Trophoblast cell (in vitro differentiated cells and primary cell): Measurements from ENCODE around the gene IRAK1BP1.
A peak's percentile ranks its signal among the peaks of the same experiment; 100 is the strongest.

Experiments used
- DNase-seq, 2 donors: peaks; one replicate each; pipeline ENCODE4 v3.0.0-alpha.2; 2016
- H2AFZ ChIP-seq: 2 replicates; pipeline ENCODE4 v1.6.1; 2013; ENCODE audit warnings: low read length, moderate library complexity, mild to moderate bottlenecking; ENCODE audit not compliant: insufficient read depth, poor library complexity
- H2AK5ac ChIP-seq: 2 replicates; pipeline ENCODE4 v1.6.1; 2013; ENCODE audit warnings: mild to moderate bottlenecking, low read length
- H2BK120ac ChIP-seq: 2 replicates; pipeline ENCODE4 v1.6.1; 2013; ENCODE audit warnings: low read length, mild to moderate bottlenecking, moderate library complexity; ENCODE audit not compliant: insufficient read depth, poor library complexity
- H2BK12ac ChIP-seq: 2 replicates; pipeline ENCODE4 v1.6.1; 2013; ENCODE audit warnings: mild to moderate bottlenecking, low read length, moderate library complexity
- H2BK5ac ChIP-seq: 2 replicates; pipeline ENCODE4 v1.6.1; 2013; ENCODE audit warnings: low read length, low read depth, moderate library complexity, mild to moderate bottlenecking; ENCODE audit not compliant: poor library complexity
- H3K14ac ChIP-seq: 2 replicates; pipeline ENCODE4 v1.6.1; 2013; ENCODE audit warnings: mild to moderate bottlenecking, low read length
- H3K18ac ChIP-seq: 2 replicates; pipeline ENCODE4 v1.6.1; 2013; ENCODE audit warnings: mild to moderate bottlenecking, low read length
- H3K23ac ChIP-seq: 2 replicates; pipeline ENCODE4 v1.6.1; 2013; ENCODE audit warnings: low read length
- H3K27ac ChIP-seq: 2 replicates; pipeline ENCODE4 v1.5.1; 2013; ENCODE audit warnings: low read depth, mild to moderate bottlenecking, inconsistent platforms, low read length, moderate library complexity
- H3K27me3 ChIP-seq: 2 replicates; pipeline ENCODE4 v1.6.1; 2013; ENCODE audit warnings: inconsistent platforms, mild to moderate bottlenecking, low read length, moderate library complexity; ENCODE audit not compliant: insufficient read depth
- H3K36me3 ChIP-seq, 2 experiments: 1 replicate in 1 of 2; 2 replicates in 1 of 2; pipeline ENCODE4 v1.6.1; 2013; ENCODE audit warnings: low read length in 2 of 2, mild to moderate bottlenecking in 2 of 2, moderate library complexity in 1 of 2; ENCODE audit not compliant: insufficient read depth in 2 of 2, control insufficient read depth in 1 of 2
- H3K4ac ChIP-seq: 2 replicates; pipeline ENCODE4 v1.6.1; 2013; ENCODE audit warnings: low read depth, mild to moderate bottlenecking, low read length, moderate library complexity
- H3K4me1 ChIP-seq, 2 experiments: 1 replicate in 1 of 2; 2 replicates in 1 of 2; pipeline ENCODE4 v1.6.1; 2013; ENCODE audit warnings: low read length in 2 of 2, mild to moderate bottlenecking in 2 of 2, moderate library complexity in 1 of 2; ENCODE audit not compliant: insufficient read depth in 2 of 2, control insufficient read depth in 1 of 2
- H3K4me2 ChIP-seq: 2 replicates; pipeline ENCODE4 v1.6.1; 2013; ENCODE audit warnings: inconsistent platforms, mild to moderate bottlenecking, low read length, moderate library complexity
- H3K4me3 ChIP-seq: 2 replicates; pipeline ENCODE4 v1.5.1; 2013; ENCODE audit warnings: mild to moderate bottlenecking, low read depth, low read length, inconsistent platforms
- H3K79me1 ChIP-seq: one replicate; pipeline ENCODE4 v1.6.1; 2013; ENCODE audit warnings: low read length
- H3K79me2 ChIP-seq: 2 replicates; pipeline ENCODE4 v1.6.1; 2013; ENCODE audit warnings: low read length, mild to moderate bottlenecking; ENCODE audit not compliant: control insufficient read depth, insufficient read depth, poor library complexity
- H3K9ac ChIP-seq: 2 replicates; pipeline ENCODE4 v1.6.1; 2013; ENCODE audit warnings: mild to moderate bottlenecking, low read length
- H3K9me3 ChIP-seq: 2 replicates; pipeline ENCODE4 v1.6.1; 2013; ENCODE audit warnings: low read depth, mild to moderate bottlenecking, control low read depth, inconsistent platforms, low read length; ENCODE audit not compliant: insufficient read depth
- H4K12ac ChIP-seq: 2 replicates; pipeline ENCODE4 v1.6.1; 2013; ENCODE audit warnings: low read depth, mild to moderate bottlenecking, low read length, moderate library complexity
- H4K8ac ChIP-seq: 2 replicates; pipeline ENCODE4 v1.6.1; 2013; ENCODE audit warnings: low read depth, mild to moderate bottlenecking, low read length, moderate library complexity
- H4K91ac ChIP-seq: one replicate; pipeline ENCODE4 v1.6.1; 2013; ENCODE audit warnings: low read depth, mild to moderate bottlenecking, low read length, moderate library complexity
- WGBS: extraction: QIAGEN DNeasy Blood & Tissue Kit; methylation state at CpG from one replicate; pipeline ENCODE4 v1.1.7; 2013; ENCODE audit warnings: missing lambda C conversion rate; ENCODE audit not compliant: insufficient read length, insufficient coverage; ENCODE audit errors: extremely low coverage; 5-methylcytosine and 5-hydroxymethylcytosine counted together

The IRAK1BP1 gene

DNA sequence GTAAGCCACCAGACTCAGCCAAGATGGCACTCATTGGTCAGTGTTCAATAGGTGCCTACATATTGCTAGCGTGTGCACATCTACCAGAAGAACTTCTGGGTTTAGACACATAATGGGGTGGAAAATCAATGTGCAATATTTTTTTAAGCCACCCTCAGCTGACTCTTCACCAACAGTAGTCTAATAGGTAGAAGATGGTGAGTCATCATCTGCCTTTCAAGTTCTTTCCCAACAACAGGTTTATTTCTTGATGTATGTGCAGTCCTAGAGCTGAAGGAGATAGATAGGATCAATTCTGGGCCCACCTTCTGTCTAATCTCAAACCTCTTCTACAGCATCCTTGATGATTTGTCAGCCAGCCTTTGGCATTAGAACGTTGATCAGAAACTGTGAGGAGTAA is 41.3 kb downstream of the IRAK1BP1 start:
- H2AK5ac ChIP-seq = no peak overlapping the region
- H3K9me3 ChIP-seq = peaks cover 4% of the 10 kb centered on the region
- no peak overlapping the region for H2AFZ ChIP-seq
- no peaks in the 10 kb centered on the region for H3K79me1 ChIP-seq
- H3K36me3 ChIP-seq = no peaks in the 10 kb centered on the region
- no peak overlapping the region for H4K12ac ChIP-seq
- H3K23ac ChIP-seq = no peak overlapping the region
- no peak overlapping the region for H4K91ac ChIP-seq
- no peak overlapping the region for H2BK12ac ChIP-seq
- H2BK5ac ChIP-seq = no peak overlapping the region
- WGBS = no CpG with 5 or more reads among the region's 2 CpGs
- no peak overlapping the region for H3K4me2 ChIP-seq
- no peaks in the 10 kb centered on the region for H3K79me2 ChIP-seq
- no peak overlapping the region for H3K9ac ChIP-seq
- no peak overlapping the region for H3K14ac ChIP-seq
- no peak overlapping the region for H2BK120ac ChIP-seq
- H3K4ac ChIP-seq = no peak overlapping the region
- H3K4me1 ChIP-seq = peaks cover 0 to 8% of the 10 kb centered on the region in 2 experiments
- DNase-seq = no peak
- no peak overlapping the region for H3K27ac ChIP-seq
- H3K18ac ChIP-seq = no peak overlapping the region
- H4K8ac ChIP-seq = no peak overlapping the region
- H3K4me3 ChIP-seq = no peak overlapping the region
- H3K27me3 ChIP-seq = no peaks in the 10 kb centered on the region

DNA sequence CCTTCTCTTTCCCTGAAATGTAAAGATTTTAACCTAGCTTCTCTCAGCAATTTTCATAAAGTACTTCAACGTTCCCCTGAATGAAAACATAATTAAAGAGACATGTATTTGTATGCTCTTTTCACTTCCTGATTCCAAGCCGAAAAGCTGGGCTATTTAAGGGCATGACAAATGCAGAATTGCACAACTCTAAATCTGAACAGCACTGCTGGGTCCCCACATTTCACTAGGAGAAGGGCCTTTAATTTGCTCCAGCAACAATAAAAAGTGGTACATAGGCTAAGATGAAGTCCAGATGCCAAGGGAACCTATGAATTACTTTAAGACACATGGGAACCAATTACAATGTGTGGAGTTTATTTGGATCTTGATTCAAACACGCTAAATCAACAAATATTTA is 42.0 kb downstream of the IRAK1BP1 start:
- Histone ChIP-seq H4K8ac (no peak overlapping the region), H4K91ac (no peak overlapping the region), H3K4ac (no peak overlapping the region)

DNA sequence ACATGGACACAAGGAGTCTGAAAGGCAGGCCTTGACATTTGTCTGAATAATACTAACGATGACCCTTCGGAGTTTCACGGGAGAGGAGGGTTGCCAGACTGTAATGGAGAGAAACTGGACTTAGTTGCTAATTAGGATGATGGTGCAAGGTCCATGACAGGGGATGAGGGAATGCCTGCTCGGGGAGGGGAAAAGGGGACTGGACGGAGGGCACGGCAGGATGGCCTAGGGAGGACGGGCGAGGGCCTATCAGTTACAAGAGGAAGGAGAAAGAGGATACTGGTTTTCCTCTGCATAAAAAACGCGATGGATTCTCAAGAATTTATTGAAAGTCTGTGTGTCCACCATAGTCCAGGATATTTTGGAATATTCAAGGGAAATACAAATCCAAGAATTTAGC is 42.7 kb downstream of the IRAK1BP1 start:
- WGBS = no CpG with 5 or more reads among the region's 10 CpGs
- H3K4ac ChIP-seq = no peak overlapping the region
- H2BK12ac ChIP-seq = no peak overlapping the region
- H4K12ac ChIP-seq = no peak overlapping the region
- H3K14ac ChIP-seq = no peak overlapping the region
- H3K4me1 ChIP-seq = peaks cover 0 to 8% of the 10 kb centered on the region in 2 experiments
- H3K4me2 ChIP-seq = no peak overlapping the region
- no peak overlapping the region for H4K8ac ChIP-seq
- no peak overlapping the region for H3K9ac ChIP-seq
- H3K18ac ChIP-seq = no peak overlapping the region
- no peak overlapping the region for H3K23ac ChIP-seq
- H3K79me2 ChIP-seq = no peaks in the 10 kb centered on the region
- no peak overlapping the region for H2BK120ac ChIP-seq
- no peak overlapping the region for H2BK5ac ChIP-seq
- H3K27ac ChIP-seq = no peak overlapping the region
- no peak overlapping the region for H2AK5ac ChIP-seq
- H3K79me1 ChIP-seq = no peaks in the 10 kb centered on the region
- H3K9me3 ChIP-seq = peaks cover 4% of the 10 kb centered on the region
- no peak overlapping the region for H2AFZ ChIP-seq
- DNase-seq = no peak
- no peaks in the 10 kb centered on the region for H3K36me3 ChIP-seq
- no peak overlapping the region for H3K4me3 ChIP-seq
- H3K27me3 ChIP-seq = no peaks in the 10 kb centered on the region
- no peak overlapping the region for H4K91ac ChIP-seq

More for the DNA sequence above, 42.0 kb downstream of the IRAK1BP1 start:
- no peak overlapping the region for H2AFZ ChIP-seq
- H2BK12ac ChIP-seq = no peak overlapping the region
- no peak overlapping the region for H3K14ac ChIP-seq
- no peak overlapping the region for H2BK5ac ChIP-seq
- H3K4me3 ChIP-seq = no peak overlapping the region
- no peak overlapping the region for H3K9ac ChIP-seq
- H3K4me2 ChIP-seq = no peak overlapping the region
- H3K27ac ChIP-seq = no peak overlapping the region
- H3K9me3 ChIP-seq = peaks cover 4% of the 10 kb centered on the region
- H3K79me2 ChIP-seq = no peaks in the 10 kb centered on the region
- no peaks in the 10 kb centered on the region for H3K79me1 ChIP-seq
- no peak overlapping the region for H3K23ac ChIP-seq
- no peak for DNase-seq
- H4K12ac ChIP-seq = no peak overlapping the region
- H3K27me3 ChIP-seq = no peaks in the 10 kb centered on the region
- H2AK5ac ChIP-seq = no peak overlapping the region
- no CpG with 5 or more reads among the region's 3 CpGs for WGBS
- H2BK120ac ChIP-seq = no peak overlapping the region
- H3K18ac ChIP-seq = no peak overlapping the region
- H3K36me3 ChIP-seq = no peaks in the 10 kb centered on the region
- H3K4me1 ChIP-seq = peaks cover 0 to 8% of the 10 kb centered on the region in 2 experiments

DNA sequence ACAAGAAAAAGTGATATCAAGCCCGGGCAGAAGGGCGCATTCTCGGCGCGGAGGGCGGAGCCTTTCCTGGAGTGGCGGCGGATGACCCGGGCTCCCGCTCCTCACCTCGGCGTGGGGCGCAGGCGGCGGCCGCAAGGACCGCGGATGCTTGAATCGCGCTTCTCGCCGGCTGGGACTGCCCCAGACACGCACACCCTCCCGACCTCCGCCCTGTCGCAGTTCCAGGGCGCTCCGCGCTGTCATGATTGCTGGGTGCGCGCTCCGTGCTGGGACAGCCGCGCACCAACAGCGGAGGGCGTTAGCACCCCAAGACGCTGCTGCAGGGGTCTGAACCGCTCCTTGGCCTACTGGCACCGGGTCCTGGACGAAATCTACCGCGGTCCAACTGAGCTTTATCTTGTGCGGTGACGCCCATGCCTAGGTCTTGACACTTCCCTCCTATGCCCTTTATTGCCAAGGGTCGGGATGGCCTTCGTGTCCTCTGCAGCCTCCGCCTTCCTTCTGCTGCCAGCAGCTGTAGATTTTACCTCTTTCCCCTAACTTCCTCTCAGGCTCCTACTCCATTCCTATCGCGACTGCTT is 43.3 kb downstream of the IRAK1BP1 start:
- Histone ChIP-seq H3K79me2 (no peaks in the 10 kb centered on the region), H2BK5ac (no peak overlapping the region), H3K27me3 (no peaks in the 10 kb centered on the region), H3K4me3 (peak overlapping the region; percentile 75), H3K79me1 (no peaks in the 10 kb centered on the region), H3K18ac (no peak overlapping the region), H3K4ac (no peak overlapping the region), H2BK12ac (no peak overlapping the region), H2AFZ (peak overlapping the region; percentile 12), H3K27ac (no peak overlapping the region), H2BK120ac (no peak overlapping the region), H3K36me3 (no peaks in the 10 kb centered on the region), H3K14ac (no peak overlapping the region), H3K4me1 (peaks cover 0 to 8% of the 10 kb centered on the region in 2 experiments), H4K91ac (no peak overlapping the region), H3K9ac (no peak overlapping the region), H2AK5ac (no peak overlapping the region), H4K8ac (no peak overlapping the region), H3K23ac (no peak overlapping the region), H3K4me2 (peak overlapping the region; percentile 80), H4K12ac (no peak overlapping the region), H3K9me3 (peaks cover 4% of the 10 kb centered on the region)
- peak in 1 of 2 donors; percentile 33 for DNase-seq
- WGBS = no CpG with 5 or more reads among the region's 49 CpGs
